GM12891 (cell line): ENCODE measurements around the gene STAT3.

Experiments used
- PAX5 ChIP-seq: IDR thresholded peaks from 2 replicates; pipeline ENCODE4 v1.6.1; 2011; ENCODE audit warnings: low read length, moderate library complexity, mild to moderate bottlenecking; ENCODE audit not compliant: insufficient read depth, severe bottlenecking
- POLR2A ChIP-seq: IDR thresholded peaks from 2 replicates; pipeline ENCODE4 v1.6.1; 2011; ENCODE audit warnings: low read depth, low read length, control low read depth
- POLR2AphosphoS5 ChIP-seq: IDR thresholded peaks from 2 replicates; pipeline ENCODE4 v1.6.1; 2011; ENCODE audit warnings: low read depth, low read length, control low read depth
- SPI1 ChIP-seq: IDR thresholded peaks from 2 replicates; pipeline ENCODE4 v1.6.1; 2011; ENCODE audit warnings: low read depth, low read length, control low read depth
- TAF1 ChIP-seq: IDR thresholded peaks from 2 replicates; pipeline ENCODE4 v1.6.1; 2011; ENCODE audit warnings: low read depth, low read length, control low read depth

- TF ChIP-seq POLR2AphosphoS5: no peak
- TF ChIP-seq SPI1: no peak
- no peak for TF ChIP-seq TAF1
- TF ChIP-seq POLR2A: no peak
- TF ChIP-seq PAX5: no peak
These were observed 70.9 kb downstream of the STAT3 start for GRCh38 chr17:42317266-42317845.
